Left ventricle myocardium inferior (tissue), 1 donor: ENCODE results near the gene RAB31. TPM values are rescaled to one million over a fixed set of nuclear protein-coding genes. Genes with fewer than 3 reads are reported as not detected.
"Not testable (repeated sequence)": the region's sequence is repeated elsewhere in the genome, so short reads cannot be mapped to it uniquely, and the experiment has no call there.

Experiments
- DNase-seq: peaks from one replicate; pipeline ENCODE4 v3.0.0-alpha.2; 2020
- H3K27ac ChIP-seq: fragments of 200-600 bp; replicated peaks from 2 replicates; pipeline ENCODE4 v1.8.0; 2021
- H3K27me3 ChIP-seq: fragments of 200-600 bp; 2 replicates; pipeline ENCODE4 v1.8.0; 2021; ENCODE audit warnings: low read depth
- H3K36me3 ChIP-seq: fragments of 200-600 bp; 2 replicates; pipeline ENCODE4 v1.8.0; 2021
- H3K4me1 ChIP-seq: fragments of 200-600 bp; 2 replicates; pipeline ENCODE4 v1.8.0; 2021
- H3K4me3 ChIP-seq: fragments of 200-600 bp; 2 replicates; pipeline ENCODE4 v1.8.0; 2021; ENCODE audit warnings: mild to moderate bottlenecking, moderate library complexity
- H3K9me3 ChIP-seq: fragments of 200-600 bp; replicated peaks from 2 replicates; pipeline ENCODE4 v1.8.0; 2021
- CTCF ChIP-seq: fragments of 200-600 bp; IDR thresholded peaks from 2 replicates; pipeline ENCODE4 v1.8.0; 2021; ENCODE audit warnings: antibody characterized with exemption, mild to moderate bottlenecking, borderline replicate concordance
- intact Hi-C: fragments of 100-400 bp; cut with micrococcal nuclease; formaldehyde crosslinking; loops from one replicate; pipeline ENCODE4 v1.11.0; 2022
- total RNA-seq: library from RNA; stranded (reverse); fragmentation: NEBNext Ultra II Directional; extraction: Animal tissue kit (Norgen Biotek cat#: 25700); gene quantifications from one replicate; pipeline ENCODE4 v1.2.1, GENCODE V29; 2021
- donor health status: DM: no; HTN: yes; CAD: no; lungs with severe emphysema.

RAB31 gene
- total RNA-seq, 1 donor from 2014 or later = 12.0 TPM

DNA sequence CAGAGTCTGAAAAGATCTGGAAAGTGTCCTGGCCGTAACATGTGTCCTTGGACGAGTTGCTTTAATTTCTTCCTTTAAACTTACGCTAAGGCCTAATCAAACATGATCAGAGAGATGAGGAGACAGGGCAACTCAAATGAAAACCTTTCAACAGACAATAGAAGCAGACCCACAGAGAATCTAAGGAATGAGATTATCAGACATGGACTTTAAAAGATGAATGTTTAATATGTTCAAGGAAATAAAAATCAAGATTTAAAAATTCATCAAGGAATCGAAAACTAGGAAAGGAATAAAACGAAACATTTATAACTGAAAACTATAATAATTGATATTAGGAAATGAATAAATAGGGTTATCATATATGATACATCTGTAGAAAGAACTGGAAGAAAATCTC, 55.1 kb downstream of the RAB31 start:
- no peak for DNase-seq
- H3K4me3 ChIP-seq = no peak overlapping the region
- intact Hi-C loops = no loop called here
- H3K27me3 ChIP-seq = no peaks in the 10 kb centered on the region
- no peak overlapping the region for H3K27ac ChIP-seq
- no peak for TF ChIP-seq CTCF
- H3K4me1 ChIP-seq = no peaks in the 10 kb centered on the region
- peaks cover 8% of the 10 kb centered on the region for H3K9me3 ChIP-seq
- H3K36me3 ChIP-seq = no peaks in the 10 kb centered on the region

DNA sequence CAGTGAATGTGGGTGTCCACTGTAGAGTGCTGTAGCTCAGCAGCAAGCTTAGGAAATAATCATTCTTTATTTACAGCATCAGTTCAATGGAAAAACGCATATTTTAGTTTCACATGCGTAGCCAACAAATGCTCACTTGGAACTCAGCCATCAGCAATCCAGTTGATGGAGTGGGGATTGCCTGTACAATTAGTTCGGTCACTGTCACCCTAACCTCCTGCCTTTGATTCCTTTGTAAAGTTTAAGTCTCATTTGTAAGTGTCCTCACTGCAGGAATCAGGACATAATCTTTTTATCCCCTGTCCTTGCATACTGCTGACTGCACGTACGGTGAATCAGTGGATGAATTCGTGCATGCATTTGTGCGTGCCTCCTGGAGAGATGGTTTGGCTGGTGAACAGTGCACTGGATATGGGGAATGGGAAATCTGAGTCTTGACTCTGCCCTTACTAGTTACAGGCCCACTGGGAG, 55.9 kb downstream of the RAB31 start:
- H3K27me3 ChIP-seq = no peaks in the 10 kb centered on the region
- no peaks in the 10 kb centered on the region for H3K36me3 ChIP-seq
- intact Hi-C loops = no loop called here
- no peak for DNase-seq
- H3K27ac ChIP-seq = no peak overlapping the region
- peaks cover 8% of the 10 kb centered on the region for H3K9me3 ChIP-seq
- no peak for TF ChIP-seq CTCF
- H3K4me1 ChIP-seq = no peaks in the 10 kb centered on the region
- H3K4me3 ChIP-seq = no peak overlapping the region

DNA sequence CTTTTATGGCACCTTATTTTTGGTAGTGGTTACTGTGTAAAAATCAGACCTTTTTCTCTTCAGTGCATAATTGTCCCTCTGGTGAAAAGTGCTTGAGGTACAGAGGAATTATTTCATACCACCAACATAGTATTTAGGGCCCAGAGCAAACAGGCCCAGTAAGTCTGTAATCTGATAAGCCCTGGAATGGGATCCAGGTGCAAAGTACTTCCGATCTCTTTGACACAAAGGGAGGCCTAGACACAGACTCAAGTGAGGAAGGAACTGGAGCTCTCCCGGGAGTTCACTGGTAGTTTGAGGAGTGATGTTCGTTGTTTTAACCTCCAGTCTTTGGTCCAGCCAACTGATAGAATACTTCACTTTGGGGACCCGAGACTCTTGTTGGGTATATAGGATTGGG, 57.4 kb downstream of the RAB31 start:
- Histone ChIP-seq H3K36me3 (no peaks in the 10 kb centered on the region), H3K4me1 (no peaks in the 10 kb centered on the region), H3K27ac (no peak overlapping the region), H3K27me3 (no peaks in the 10 kb centered on the region), H3K9me3 (peaks cover 8% of the 10 kb centered on the region), H3K4me3 (no peak overlapping the region)
- TF ChIP-seq CTCF = no peak
- no peak for DNase-seq
- intact Hi-C loops = no loop called here

GRCh38 chr18:9766076-9766481, 58.0 kb downstream of the RAB31 start:
- Histone ChIP-seq H3K9me3 (peaks cover 8% of the 10 kb centered on the region), H3K4me3 (no peak overlapping the region), H3K36me3 (no peaks in the 10 kb centered on the region), H3K27ac (no peak overlapping the region), H3K4me1 (peaks cover 3% of the 10 kb centered on the region), H3K27me3 (no peaks in the 10 kb centered on the region)
- DNase-seq = no peak
- no peak for TF ChIP-seq CTCF
- intact Hi-C loops = no loop called here

DNA sequence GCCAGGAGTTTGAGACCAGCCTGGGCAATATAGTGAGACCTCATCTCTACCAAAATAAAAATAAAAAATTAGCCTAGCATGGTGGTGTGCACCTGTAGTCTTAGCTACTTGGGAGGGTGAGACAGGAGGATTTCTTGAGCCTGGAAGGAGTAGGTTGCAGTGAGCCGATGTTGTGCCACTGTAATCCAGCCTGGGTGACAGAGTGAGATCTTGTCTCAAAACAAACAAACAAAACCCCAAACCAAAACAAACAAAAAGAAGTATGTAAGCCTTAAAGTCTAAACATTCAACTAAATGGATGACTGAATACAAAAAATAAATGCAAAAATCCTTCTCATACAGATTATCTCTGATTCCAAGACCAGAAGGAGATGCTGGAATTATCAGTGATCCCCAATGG, 58.6 kb downstream of the RAB31 start:
- H3K27ac ChIP-seq = no peak overlapping the region
- H3K27me3 ChIP-seq = no peaks in the 10 kb centered on the region
- H3K9me3 ChIP-seq = peaks cover 8% of the 10 kb centered on the region
- intact Hi-C loops = no loop called here
- peaks cover 7% of the 10 kb centered on the region for H3K4me1 ChIP-seq
- DNase-seq = no peak
- TF ChIP-seq CTCF = no peak
- no peak overlapping the region for H3K4me3 ChIP-seq
- no peaks in the 10 kb centered on the region for H3K36me3 ChIP-seq

GRCh38 chr18:9768071-9768691, 60.1 kb downstream of the RAB31 start:
- H3K27ac ChIP-seq, H3K9me3 ChIP-seq, H3K27me3 ChIP-seq, DNase-seq, H3K36me3 ChIP-seq, H3K4me1 ChIP-seq, intact Hi-C loops, H3K4me3 ChIP-seq: not testable (repeated sequence)

GRCh38 chr18:9770111-9770510, 62.0 kb downstream of the RAB31 start:
- DNase-seq, H3K9me3 ChIP-seq, H3K27me3 ChIP-seq, H3K4me1 ChIP-seq, H3K36me3 ChIP-seq, H3K27ac ChIP-seq, intact Hi-C loops, H3K4me3 ChIP-seq: not testable (repeated sequence)
